ENCODE data around the gene CFAP251.

DNA sequence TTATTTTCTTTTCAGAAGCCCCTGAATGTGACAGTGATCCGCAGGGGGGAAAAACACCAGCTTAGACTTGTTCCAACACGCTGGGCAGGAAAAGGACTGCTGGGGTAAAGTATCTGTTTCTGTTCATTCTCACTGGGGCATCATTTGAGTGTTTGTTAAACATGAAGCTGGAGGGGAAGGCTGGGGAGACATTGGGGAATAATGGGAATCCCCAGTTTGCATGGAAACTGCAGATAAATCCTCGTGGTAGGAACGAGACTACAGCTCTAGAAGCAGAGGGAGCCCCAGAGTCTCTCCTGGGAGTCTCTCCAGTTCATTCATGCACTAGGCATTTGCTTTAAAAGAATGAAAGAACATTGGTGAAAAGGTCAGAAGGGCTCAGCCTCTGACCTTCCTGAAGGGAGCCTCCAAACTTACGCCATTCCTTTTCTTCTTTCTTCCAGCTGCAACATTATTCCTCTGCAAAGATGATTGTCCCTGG lies 2.5 kb upstream of the CFAP251 start:
- TF ChIP-seq CTCF (CRISPR knock-in tag; IDR thresholded peaks at IDR 0.05) = no peak
- TF ChIP-seq ZNF143 (CRISPR knock-in tag; IDR thresholded peaks at IDR 0.05) = no peak
- TF ChIP-seq CAMTA2 (CRISPR knock-in tag; IDR thresholded peaks at IDR 0.05; ENCODE audit: borderline replicate concordance) = no peak
- no peak for TF ChIP-seq IRF2 (CRISPR knock-in tag; IDR thresholded peaks at IDR 0.05)
- TF ChIP-seq CBX5 (CRISPR knock-in tag; IDR thresholded peaks at IDR 0.05; ENCODE audit: borderline replicate concordance) = no peak
- TF ChIP-seq POLR2AphosphoS5 (IDR thresholded peaks at IDR 0.05; ENCODE audit: low read depth, low read length) = no peak
- TF ChIP-seq TP53 (CRISPR knock-in tag; conservative IDR thresholded peaks at IDR 0.05) = no peak
- TF ChIP-seq MAFK (conservative IDR thresholded peaks at IDR 0.05 in 1 of 2, IDR thresholded peaks at IDR 0.05 in 1 of 2; ENCODE audit: low read length in 2 of 2) = no peak
- no peak for TF ChIP-seq MIXL1 (CRISPR knock-in tag; IDR thresholded peaks at IDR 0.05)
- TF ChIP-seq ZNF605 (CRISPR knock-in tag; IDR thresholded peaks at IDR 0.05) = no peak
